ENCODE data around the gene PRICKLE2. TPM values are rescaled to one million over a fixed set of nuclear protein-coding genes. Genes with fewer than 3 reads are reported as not detected.

PRICKLE2 gene
- polyA plus RNA-seq, 3 donors = not detected

GRCh38 chr3:64064804-64065203 lies 160.5 kb downstream of the PRICKLE2 start:
- Histone ChIP-seq H3K4me3 (replicated peaks in 1 of 3; ENCODE audit: low read depth in 2 of 3, low read length in 3 of 3) (no peak overlapping the region), H3K4me2 (replicated peaks; ENCODE audit: extremely low read depth, low read length, poor library complexity, severe bottlenecking) (no peak overlapping the region), H3K79me2 (ENCODE audit: insufficient read depth, low read length) (no peaks in the 10 kb centered on the region), H3K36me3 (replicated peaks in 1 of 2; ENCODE audit: control insufficient read depth in 1 of 2, insufficient read depth in 2 of 2, low read length in 2 of 2) (no peaks in the 10 kb centered on the region), H3K27ac (ENCODE audit: low read depth in 1 of 2, low read length in 2 of 2) (no peak overlapping the region), H4K20me1 (ENCODE audit: insufficient read depth, low read length) (no peaks in the 10 kb centered on the region), H3K9ac (ENCODE audit: insufficient read depth, low read length, poor library complexity, severe bottlenecking) (no peak overlapping the region), H2AFZ (ENCODE audit: insufficient read depth, low read depth, low read length, poor library complexity, severe bottlenecking) (no peak overlapping the region), H3K4me1 (ENCODE audit: control insufficient read depth in 1 of 2, insufficient read depth in 2 of 2, low read length in 2 of 2) (no peaks in the 10 kb centered on the region), H3K27me3 (ENCODE audit: control insufficient read depth in 2 of 2, insufficient read depth in 2 of 2, low read length in 2 of 2) (no peaks in the 10 kb centered on the region), H3K9me3 (replicated peaks in 1 of 2; ENCODE audit: control insufficient read depth in 1 of 2, insufficient read depth in 1 of 2, low read length in 2 of 2) (no peaks in the 10 kb centered on the region)
- WGBS (ENCODE audit: insufficient coverage) = 40% methylated on average over 1 of the region's 2 CpGs
- no peak overlapping the region for H3K4me3 Mint-ChIP-seq
- peaks cover 2 to 10% (median 9%) of the 10 kb centered on the region in 3 donors for H3K27me3 Mint-ChIP-seq (ENCODE audit: low read depth in 3 of 3)
- intact Hi-C loops (cut with micrococcal nuclease) = no loop called here
- H3K4me1 Mint-ChIP-seq = no peaks in the 10 kb centered on the region
- H3K36me3 Mint-ChIP-seq = no peaks in the 10 kb centered on the region
- H3K27ac Mint-ChIP-seq = no peak overlapping the region
- DNase-seq = no peak
- H3K9me3 Mint-ChIP-seq = peaks cover 0 to 5% (median 0%) of the 10 kb centered on the region in 7 donors
- TF ChIP-seq, protein P1, sequence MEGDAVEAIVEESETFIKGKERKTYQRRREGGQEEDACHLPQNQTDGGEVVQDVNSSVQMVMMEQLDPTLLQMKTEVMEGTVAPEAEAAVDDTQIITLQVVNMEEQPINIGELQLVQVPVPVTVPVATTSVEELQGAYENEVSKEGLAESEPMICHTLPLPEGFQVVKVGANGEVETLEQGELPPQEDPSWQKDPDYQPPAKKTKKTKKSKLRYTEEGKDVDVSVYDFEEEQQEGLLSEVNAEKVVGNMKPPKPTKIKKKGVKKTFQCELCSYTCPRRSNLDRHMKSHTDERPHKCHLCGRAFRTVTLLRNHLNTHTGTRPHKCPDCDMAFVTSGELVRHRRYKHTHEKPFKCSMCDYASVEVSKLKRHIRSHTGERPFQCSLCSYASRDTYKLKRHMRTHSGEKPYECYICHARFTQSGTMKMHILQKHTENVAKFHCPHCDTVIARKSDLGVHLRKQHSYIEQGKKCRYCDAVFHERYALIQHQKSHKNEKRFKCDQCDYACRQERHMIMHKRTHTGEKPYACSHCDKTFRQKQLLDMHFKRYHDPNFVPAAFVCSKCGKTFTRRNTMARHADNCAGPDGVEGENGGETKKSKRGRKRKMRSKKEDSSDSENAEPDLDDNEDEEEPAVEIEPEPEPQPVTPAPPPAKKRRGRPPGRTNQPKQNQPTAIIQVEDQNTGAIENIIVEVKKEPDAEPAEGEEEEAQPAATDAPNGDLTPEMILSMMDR (IDR thresholded peaks at IDR 0.05) = no peak

- H3K4me3 ChIP-seq (replicated peaks in 1 of 3; ENCODE audit: low read depth in 2 of 3, low read length in 3 of 3) = no peak overlapping the region
- H3K27me3 ChIP-seq (ENCODE audit: control insufficient read depth in 2 of 2, insufficient read depth in 2 of 2, low read length in 2 of 2) = no peaks in the 10 kb centered on the region
- Mint-ChIP-seq H3K4me3 (no peak overlapping the region), H3K27ac (peak overlapping the region in 1 of 7 donors; percentile 43), H3K9me3 (peaks cover 0 to 5% (median 0%) of the 10 kb centered on the region in 7 donors), H3K27me3 (ENCODE audit: low read depth in 3 of 3) (peaks cover 4 to 11% (median 5%) of the 10 kb centered on the region in 3 donors), H3K36me3 (no peaks in the 10 kb centered on the region), H3K4me1 (no peaks in the 10 kb centered on the region)
- H3K9ac ChIP-seq (ENCODE audit: insufficient read depth, low read length, poor library complexity, severe bottlenecking) = no peak overlapping the region
- WGBS (ENCODE audit: insufficient coverage) = 83% methylated on average over 1 of the region's 2 CpGs
- no peaks in the 10 kb centered on the region for H3K36me3 ChIP-seq (replicated peaks in 1 of 2; ENCODE audit: control insufficient read depth in 1 of 2, insufficient read depth in 2 of 2, low read length in 2 of 2)
- H3K9me3 ChIP-seq (replicated peaks in 1 of 2; ENCODE audit: control insufficient read depth in 1 of 2, insufficient read depth in 1 of 2, low read length in 2 of 2) = no peaks in the 10 kb centered on the region
- no peaks in the 10 kb centered on the region for H4K20me1 ChIP-seq (ENCODE audit: insufficient read depth, low read length)
- no peak overlapping the region for H2AFZ ChIP-seq (ENCODE audit: insufficient read depth, low read depth, low read length, poor library complexity, severe bottlenecking)
- H3K4me2 ChIP-seq (replicated peaks; ENCODE audit: extremely low read depth, low read length, poor library complexity, severe bottlenecking) = no peak overlapping the region
- H3K27ac ChIP-seq (ENCODE audit: low read depth in 1 of 2, low read length in 2 of 2) = no peak overlapping the region
- TF ChIP-seq, protein P1 (IDR thresholded peaks at IDR 0.05) = no peak
- intact Hi-C loops (cut with micrococcal nuclease) = no loop called here
- H3K4me1 ChIP-seq (ENCODE audit: control insufficient read depth in 1 of 2, insufficient read depth in 2 of 2, low read length in 2 of 2) = no peaks in the 10 kb centered on the region
- no peak for DNase-seq
- H3K79me2 ChIP-seq (ENCODE audit: insufficient read depth, low read length) = no peaks in the 10 kb centered on the region
Measured at GRCh38 chr3:64063983-64064438, 161.3 kb downstream of the PRICKLE2 start.

Measured in CD14-positive monocyte (primary cell).